ENCODE results near the gene AIF1.

The AIF1 gene

DNA sequence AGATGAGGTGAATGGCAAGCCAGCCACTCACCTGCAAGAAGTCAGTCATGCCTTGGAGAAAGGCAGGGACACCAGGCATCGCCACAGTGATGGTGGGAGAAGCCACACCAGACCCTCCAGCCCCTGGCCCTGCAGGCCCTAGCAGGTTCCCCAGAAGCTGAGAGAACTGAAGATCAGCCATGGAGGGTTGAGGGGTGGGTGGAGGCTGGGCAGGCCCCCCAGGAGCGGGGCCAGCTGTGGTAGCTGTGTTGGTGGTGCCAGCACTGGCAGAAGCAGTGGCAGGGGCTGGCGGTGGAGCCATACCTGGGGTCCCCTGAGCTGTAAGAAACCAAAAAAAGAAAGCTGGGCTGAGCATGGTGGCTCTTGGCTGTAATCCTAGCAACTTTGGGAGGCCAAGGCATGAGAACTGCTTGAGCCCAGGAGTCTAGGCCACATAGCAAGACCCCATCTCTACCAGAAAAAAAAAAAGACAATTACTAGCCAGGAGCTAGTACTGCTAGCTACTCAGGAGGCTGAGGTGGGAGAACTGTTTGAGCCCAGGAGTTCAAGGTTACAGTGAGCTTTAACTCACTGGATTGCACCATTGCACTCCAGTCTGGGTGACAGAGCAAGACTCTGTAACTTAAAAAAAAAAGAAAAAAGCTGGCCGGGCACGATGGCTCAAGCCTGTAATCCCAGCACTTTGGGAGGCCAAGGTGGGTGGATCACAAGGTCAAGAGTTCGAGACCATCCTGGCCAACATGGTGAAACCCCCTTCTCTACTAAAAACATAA, 27.9 kb downstream of the AIF1 start:
- DNase-seq (ENCODE audit: low spot score), result no peak

- DNase-seq (ENCODE audit: low spot score), result no peak
Measured at GRCh38 chr6:31643818-31644454, 28.9 kb downstream of the AIF1 start.

- DNase-seq (ENCODE audit: low spot score), result no peak
Measured at GRCh38 chr6:31645325-31645724, 30.3 kb downstream of the AIF1 start.

DNA sequence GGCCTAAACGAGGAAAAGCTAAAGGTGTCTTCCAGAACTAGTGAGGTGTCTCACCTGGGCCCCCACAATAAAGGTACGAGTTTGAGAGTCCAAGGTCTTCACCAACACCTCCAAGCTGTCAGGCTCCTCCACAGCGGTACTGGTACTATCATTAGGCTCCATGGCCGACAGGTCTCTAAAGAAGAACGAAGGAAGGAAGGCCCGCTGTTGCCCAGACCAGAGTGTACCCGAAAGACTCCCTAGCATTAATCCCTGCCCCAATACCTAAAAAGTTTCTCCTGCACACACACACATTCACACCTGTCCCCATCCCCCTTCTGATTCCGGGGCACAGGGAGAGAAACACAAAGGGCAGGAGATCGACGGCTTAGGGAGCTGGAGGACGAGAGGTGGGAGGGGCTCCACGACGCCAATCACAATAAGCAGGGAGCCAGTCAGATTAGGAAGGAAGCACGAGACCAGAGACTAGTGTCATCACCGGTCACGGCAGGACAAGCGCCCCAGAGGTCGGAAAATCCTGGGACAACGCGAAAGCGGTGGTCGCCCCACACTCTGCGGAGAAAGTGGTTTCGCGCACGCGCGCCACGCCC, 36.7 kb downstream of the AIF1 start:
- peak; percentile 87 for DNase-seq (ENCODE audit: low spot score)

DNA sequence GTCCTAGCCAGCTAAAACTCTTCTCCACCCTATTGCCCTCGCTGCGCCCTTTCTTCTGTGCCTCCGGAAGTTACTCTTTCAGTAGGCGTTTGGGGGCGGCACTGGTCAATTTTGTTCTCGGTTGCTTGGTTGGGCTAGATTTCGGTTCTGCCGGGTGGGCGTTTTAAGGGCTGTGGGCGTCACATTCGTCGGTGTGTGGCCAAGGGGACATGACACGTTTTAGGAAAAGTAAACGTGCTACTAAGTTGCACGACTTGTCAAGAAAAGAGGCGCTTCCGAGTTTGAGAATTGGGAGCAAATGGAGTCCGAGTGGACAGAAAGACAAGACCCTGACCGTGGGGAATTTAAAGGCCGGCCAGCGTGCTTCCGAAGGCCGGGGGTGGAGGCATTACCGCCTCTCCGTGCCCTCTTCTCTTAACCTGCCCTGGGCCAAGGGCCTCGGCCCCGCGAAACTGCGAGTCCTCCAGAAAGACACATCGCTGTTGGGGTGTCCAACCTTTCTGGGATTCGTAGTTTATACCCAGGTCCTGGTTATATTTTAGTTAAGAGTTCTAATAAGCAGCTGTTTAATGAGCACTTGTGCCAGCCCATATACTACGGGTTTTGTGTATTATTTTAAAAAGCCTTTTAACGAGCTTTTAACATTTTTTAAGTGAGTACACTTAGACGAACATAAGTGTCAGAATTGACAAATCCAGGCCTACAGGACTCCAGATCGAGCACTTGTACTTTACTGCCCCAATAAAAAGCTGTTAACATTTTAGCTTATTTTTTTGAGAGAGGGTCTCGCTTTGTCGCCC, 38.1 kb downstream of the AIF1 start:
- DNase-seq (ENCODE audit: low spot score), result peak; percentile 91

DNA sequence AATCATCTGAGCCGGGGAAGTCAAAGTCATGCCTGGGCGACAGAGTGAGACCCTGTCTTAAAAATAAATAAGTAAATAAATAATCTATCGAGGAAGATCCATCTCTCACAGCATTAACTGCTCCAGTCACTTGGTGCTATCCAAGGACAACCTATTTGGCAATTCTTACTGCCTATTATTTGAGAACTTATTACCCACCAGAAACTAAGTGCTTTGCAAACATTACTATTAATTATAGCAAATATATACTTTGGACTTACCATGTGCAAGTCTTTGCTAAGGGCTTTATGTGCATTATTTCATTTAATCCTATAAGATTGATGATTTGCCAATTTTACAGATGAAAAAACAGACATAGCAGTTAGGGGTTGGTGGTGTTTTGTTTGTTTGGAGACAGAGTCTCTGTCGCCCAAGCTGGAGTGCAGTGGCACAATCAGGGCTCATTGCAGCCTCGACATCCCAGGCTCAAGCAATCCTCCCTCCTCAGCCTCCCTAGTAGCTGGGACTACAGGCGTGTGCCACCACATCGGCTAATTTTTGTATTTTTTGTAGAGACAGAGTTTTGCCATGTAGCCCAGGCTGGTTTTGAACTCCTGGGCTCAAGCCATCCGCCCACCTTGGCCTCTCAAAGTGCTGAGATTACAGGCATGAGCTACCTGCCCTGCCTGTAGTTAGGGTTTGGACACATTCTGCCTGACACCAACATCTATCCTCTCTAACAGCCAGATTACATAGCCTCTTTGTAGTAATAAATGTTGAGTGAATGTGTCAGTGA, 39.7 kb downstream of the AIF1 start:
- no peak for DNase-seq (ENCODE audit: low spot score)

DNA sequence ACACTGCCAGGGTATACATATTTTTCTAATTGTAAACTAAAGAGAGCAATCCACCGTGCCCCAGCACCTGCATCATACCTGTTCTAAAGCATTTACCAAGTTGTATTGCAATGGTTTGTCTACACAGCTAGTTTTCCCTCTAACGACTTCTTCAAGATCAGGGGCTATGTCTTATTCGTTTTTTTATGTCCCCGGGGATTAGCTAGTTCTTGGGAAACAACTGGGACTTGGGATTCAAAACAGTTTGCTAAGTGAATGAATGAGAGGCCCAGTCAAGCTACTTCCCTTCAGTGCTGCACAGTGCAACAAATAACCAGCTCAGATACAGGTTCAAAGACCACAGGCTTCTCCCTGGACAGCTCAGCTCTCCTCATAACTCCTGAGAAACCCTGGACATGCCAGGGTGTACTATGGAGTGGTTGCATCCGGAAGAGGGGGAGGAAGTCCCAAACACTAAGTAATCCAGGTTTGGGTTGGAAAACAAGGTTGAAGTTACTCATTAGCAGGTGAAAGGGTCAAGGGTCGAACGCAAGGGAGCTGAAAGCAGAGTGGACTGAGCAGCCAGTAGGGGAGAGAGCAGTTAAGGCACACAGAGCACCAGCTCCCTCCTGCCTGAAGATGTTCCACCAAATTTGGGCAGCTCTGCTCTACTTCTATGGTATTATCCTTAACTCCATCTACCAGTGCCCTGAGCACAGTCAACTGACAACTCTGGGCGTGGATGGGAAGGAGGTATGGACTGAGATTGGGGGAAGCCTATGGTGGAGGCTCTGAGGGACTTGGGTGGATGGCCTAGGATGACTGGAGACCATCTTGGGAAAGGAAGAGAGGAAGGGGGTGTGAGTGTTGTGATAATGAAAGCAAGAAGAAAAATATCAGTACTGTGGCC, 40.6 kb downstream of the AIF1 start, which contains the start of gene APOM:
Gene APOM (plus strand): TSS at position 546 of the 889 bp plus-strand sequence. CDS start 73 bp downstream, at position 619.
- peak; percentile 49 for DNase-seq (ENCODE audit: low spot score)

GRCh38 chr6:31657406-31658157, 42.5 kb downstream of the AIF1 start:
- DNase-seq (ENCODE audit: low spot score), result no peak

GRCh38 chr6:31658158-31658688, 43.2 kb downstream of the AIF1 start:
- no peak for DNase-seq (ENCODE audit: low spot score)

- no peak for DNase-seq (ENCODE audit: low spot score)
Measured at GRCh38 chr6:31658983-31659648, 44.1 kb downstream of the AIF1 start.

DNA sequence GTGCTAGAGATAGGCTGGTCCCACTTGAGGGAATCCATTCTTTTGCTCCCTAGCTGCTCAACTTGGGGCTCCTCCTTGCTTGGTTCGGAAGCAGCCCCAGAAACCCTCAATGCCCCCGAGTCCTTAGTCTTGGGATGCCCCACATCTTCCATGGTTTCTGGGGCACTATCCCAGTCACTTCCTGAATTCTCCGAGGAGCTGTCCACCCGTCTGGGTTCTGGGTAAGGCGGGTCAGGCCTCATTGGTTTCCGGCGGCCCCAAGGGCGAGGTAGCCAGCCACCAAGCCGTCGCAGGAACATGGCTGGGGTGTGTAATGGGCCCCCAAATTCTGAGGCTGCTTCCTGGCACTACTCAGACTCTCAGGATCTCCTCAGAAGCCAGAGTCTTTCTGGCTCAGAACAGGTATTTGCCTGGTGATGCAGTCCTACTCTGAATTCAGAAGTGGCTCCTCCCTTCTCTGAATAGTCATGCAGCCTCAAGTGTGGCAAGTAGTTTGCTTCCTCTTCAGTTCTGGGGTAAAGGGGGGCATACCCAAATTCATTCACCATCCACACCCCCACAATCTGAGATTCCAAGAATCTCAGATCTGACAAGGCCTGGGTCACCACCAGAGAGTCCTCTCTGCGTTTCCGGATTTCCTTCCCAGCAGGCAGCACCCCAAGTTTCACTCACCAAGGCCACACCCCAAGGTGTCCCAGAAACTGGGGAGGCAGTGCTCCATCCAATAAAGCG, 44.8 kb downstream of the AIF1 start:
- peak; percentile 54 for DNase-seq (ENCODE audit: low spot score)

- peak; percentile 84 for DNase-seq (ENCODE audit: low spot score)
Measured at GRCh38 chr6:31660381-31661261, 45.6 kb downstream of the AIF1 start, which contains the start of gene C6orf47. TSS of gene C6orf47 (minus strand) at chr6:31660778. CDS start at chr6:31659947, 831 bp downstream.

DNA sequence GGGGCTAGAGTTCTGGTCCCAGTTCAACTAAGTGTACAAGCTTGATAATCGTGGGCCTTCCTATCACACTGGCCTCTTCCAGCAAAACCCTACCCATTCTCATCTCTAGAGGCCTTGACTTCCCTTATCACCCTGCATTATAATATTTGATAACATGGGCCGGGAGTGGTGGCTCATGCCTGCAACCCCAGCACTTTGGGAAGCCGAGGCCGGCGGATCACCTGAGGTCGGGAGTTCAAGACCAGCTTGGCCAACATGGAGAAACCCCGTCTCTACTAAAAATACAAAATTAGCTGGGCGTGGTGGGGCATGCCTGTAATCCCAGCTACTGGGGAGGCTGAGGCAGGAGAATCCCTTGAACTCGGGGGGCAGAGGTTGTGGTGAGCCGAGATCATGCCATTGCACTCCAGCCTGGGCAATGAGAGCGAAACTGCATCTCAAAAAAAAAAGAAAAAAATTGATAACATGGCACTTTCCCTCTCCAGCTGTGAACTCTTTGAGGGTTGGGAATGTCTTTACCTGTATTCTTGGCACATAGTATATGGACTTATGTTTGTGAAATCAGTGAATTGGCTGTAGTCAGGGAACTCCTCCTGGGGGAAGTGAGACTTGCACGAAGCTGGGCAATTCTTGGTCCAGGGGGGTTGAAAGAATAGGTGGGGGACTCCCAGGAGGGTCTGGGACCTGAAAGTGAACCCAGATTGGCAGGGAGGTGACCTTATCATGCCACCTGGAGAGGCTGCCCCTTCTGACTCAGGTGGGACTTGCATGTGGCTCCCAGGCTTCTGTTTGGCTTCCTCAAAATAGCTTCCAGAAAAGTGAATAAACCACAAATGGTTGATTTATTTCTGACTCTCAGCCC, 46.5 kb downstream of the AIF1 start:
- peak; percentile 39 for DNase-seq (ENCODE audit: low spot score)

- no peak for DNase-seq (ENCODE audit: low spot score)
Measured at GRCh38 chr6:31662124-31662723, 47.2 kb downstream of the AIF1 start.

DNA sequence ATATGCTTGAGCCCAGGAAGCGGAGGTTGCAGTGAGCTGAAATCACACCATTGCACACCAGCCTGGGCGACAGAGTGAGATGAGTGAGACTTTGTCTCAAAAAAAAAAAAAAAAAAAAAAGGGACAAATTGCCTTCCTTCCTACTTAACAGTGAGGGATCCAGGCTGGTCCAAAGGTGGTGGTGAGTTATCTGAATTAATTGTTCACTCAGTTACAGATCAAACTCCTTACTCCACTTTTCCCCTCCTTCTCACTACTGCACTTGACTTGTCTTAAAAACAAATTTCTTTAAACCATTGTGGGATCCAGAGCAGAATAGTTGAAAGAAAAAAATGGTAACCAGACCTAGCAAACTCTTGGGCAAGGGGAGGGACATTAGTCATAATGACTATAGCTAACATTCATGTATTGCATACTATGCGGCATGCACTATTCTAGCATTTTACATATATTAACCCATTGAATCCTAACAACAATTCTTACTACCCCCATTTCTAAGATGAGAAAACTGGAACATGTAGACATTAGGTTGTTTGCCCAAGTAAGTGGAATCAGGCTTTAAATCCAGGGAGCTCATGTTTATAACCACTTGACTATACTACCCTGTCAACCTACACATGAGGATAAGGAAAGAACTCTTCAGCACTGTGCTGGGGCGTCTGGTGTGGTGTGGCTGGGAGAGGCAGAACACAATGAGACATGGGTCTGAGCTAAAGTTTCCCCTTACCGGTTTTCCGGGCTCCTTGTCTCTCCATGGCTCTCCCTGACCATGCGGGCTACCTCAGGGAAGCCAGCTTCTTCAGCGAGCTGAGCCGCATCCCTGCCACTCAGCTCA, 48.3 kb downstream of the AIF1 start:
- DNase-seq (ENCODE audit: low spot score), result no peak

All from kidney tubule cell (primary cell).